Caco-2 (cell line): ENCODE data around the gene NBEAL2. TPM values are rescaled to one million over a fixed set of nuclear protein-coding genes. Genes with fewer than 3 reads are reported as not detected.

Source experiments
- BruUV-seq: library from RNA; stranded (reverse); fragments of 400-500 nt; replicated peaks from 2 replicates; lab custom pipeline; 2021; lab: Mats Ljungman, UMichigan
- CTCF ChIA-PET: fragments of 300-600 bp; sonication (Branson Sonifier 250); formaldehyde crosslinking; loops from one replicate; lab custom pipeline; 2022; ENCODE audit warnings: antibody characterized with exemption; lab: Charles Lee
- POLR2A ChIA-PET: fragments of 300-600 bp; sonication (Branson Sonifier 250); formaldehyde crosslinking; loops from one replicate; lab custom pipeline; 2022; ENCODE audit warnings: antibody characterized with exemption; lab: Charles Lee
- DNase-seq, 2 experiments: peaks; one replicate each; pipeline versions ENCODE4 v3.0.0 to v3.0.0-alpha.2; 2020 to 2022
- H3K27me3 ChIP-seq: replicated peaks from 2 replicates; pipeline ENCODE4 v1.6.0; 2011; ENCODE audit warnings: low read length; ENCODE audit not compliant: control insufficient read depth, insufficient read depth
- H3K36me3 ChIP-seq: 2 replicates; pipeline ENCODE4 v1.5.1; 2011; ENCODE audit warnings: low read length; ENCODE audit not compliant: control insufficient read depth, insufficient read depth
- H3K4me1 ChIP-seq: fragments of 250-450 bp; sonication (Bioruptor Pico); 2 replicates; pipeline ENCODE4 v1.5.1; 2020; ENCODE audit warnings: mild to moderate bottlenecking
- H3K4me3 ChIP-seq: 2 replicates; pipeline ENCODE4 v1.5.1; 2011; ENCODE audit warnings: low read depth, mild to moderate bottlenecking, control low read depth, low read length
- H3K9me3 ChIP-seq: fragments of 250-450 bp; sonication (Bioruptor Pico); 2 replicates; pipeline ENCODE4 v1.5.1; 2020; ENCODE audit warnings: mild to moderate bottlenecking, moderate library complexity
- H3K27ac Mint-ChIP-seq: one replicate; pipeline ENCODE4 v1.8.0; 2022; ENCODE audit warnings: mixed read lengths; ENCODE audit not compliant: unreplicated experiment
- H3K27me3 Mint-ChIP-seq: one replicate; pipeline ENCODE4 v1.8.0; 2022; ENCODE audit warnings: mixed read lengths; ENCODE audit not compliant: insufficient read depth, unreplicated experiment
- H3K36me3 Mint-ChIP-seq: one replicate; pipeline ENCODE4 v1.8.0; 2022; ENCODE audit warnings: mild to moderate bottlenecking, mixed read lengths; ENCODE audit not compliant: insufficient read depth, unreplicated experiment
- H3K4me1 Mint-ChIP-seq: one replicate; pipeline ENCODE4 v1.8.0; 2022; ENCODE audit warnings: low read depth, mixed read lengths; ENCODE audit not compliant: unreplicated experiment
- H3K4me3 Mint-ChIP-seq: one replicate; pipeline ENCODE4 v1.8.0; 2022; ENCODE audit warnings: mild to moderate bottlenecking, moderate library complexity, mixed read lengths; ENCODE audit not compliant: unreplicated experiment
- H3K9me3 Mint-ChIP-seq: one replicate; pipeline ENCODE4 v1.8.0; 2022; ENCODE audit warnings: mixed read lengths; ENCODE audit not compliant: unreplicated experiment
- CTCF ChIP-seq, 2 experiments: fragments of 200-600 bp in 1 of 2; IDR thresholded peaks; 1 replicate in 1 of 2; 2 replicates in 1 of 2; pipeline versions ENCODE4 v1.5.1 to v1.8.0; 2011 to 2022; ENCODE audit warnings: antibody characterized with exemption in 1 of 2, control low read depth in 1 of 2, inconsistent platforms in 1 of 2, low read depth in 1 of 2, low read length in 1 of 2, mild to moderate bottlenecking in 1 of 2, moderate library complexity in 1 of 2; ENCODE audit not compliant: insufficient read depth in 1 of 2, severe bottlenecking in 1 of 2, unreplicated experiment in 1 of 2
- intact Hi-C: fragments of 100-400 bp; cut with micrococcal nuclease; formaldehyde crosslinking; loops from one replicate; pipeline ENCODE4 v1.10.0; 2022; ENCODE audit not compliant: unreplicated experiment
- total RNA-seq: library from RNA; stranded (reverse); gene quantifications from 2 replicates; pipeline ENCODE4 v1.2.3, GENCODE V29; 2022

NBEAL2 gene
- total RNA-seq, 1 experiment from 2014 or later: 62.4 TPM

GRCh38 chr3:47003056-47003410 lies 23.6 kb downstream of the NBEAL2 start:
- CTCF ChIA-PET: no interaction called here
- H3K4me1 Mint-ChIP-seq: peaks cover 4% of the 10 kb centered on the region

GRCh38 chr3:47003461-47004368 lies 24.2 kb downstream of the NBEAL2 start:
- Mint-ChIP-seq H3K27me3 (no peaks in the 10 kb centered on the region), H3K4me3 (no peak overlapping the region), H3K9me3 (no peaks in the 10 kb centered on the region), H3K4me1 (no peaks in the 10 kb centered on the region), H3K36me3 (peaks cover 37% of the 10 kb centered on the region), H3K27ac (no peak overlapping the region)
- ChIA-PET CTCF (no interaction called here), POLR2A (no interaction called here)
- no TSS peak for BruUV-seq
- no peak for DNase-seq
- H3K4me1 ChIP-seq: no peaks in the 10 kb centered on the region
- H3K27me3 ChIP-seq: no peaks in the 10 kb centered on the region
- no peak for TF ChIP-seq CTCF (IDR thresholded peaks at IDR 0.05; ENCODE audit: insufficient read depth in 1 of 2, low read depth in 1 of 2, low read length in 1 of 2, severe bottlenecking in 1 of 2, unreplicated experiment in 1 of 2)
- no peaks in the 10 kb centered on the region for H3K9me3 ChIP-seq
- intact Hi-C loops: no loop called here
- no peak overlapping the region for H3K4me3 ChIP-seq
- peaks cover 4% of the 10 kb centered on the region for H3K36me3 ChIP-seq

More at GRCh38 chr3:47003056-47003410, 23.6 kb downstream of the NBEAL2 start:
- Mint-ChIP-seq H3K36me3 (peaks cover 44% of the 10 kb centered on the region), H3K27me3 (no peaks in the 10 kb centered on the region), H3K4me3 (no peak overlapping the region), H3K9me3 (no peaks in the 10 kb centered on the region), H3K27ac (no peak overlapping the region)
- BruUV-seq: no TSS peak
- DNase-seq: no peak
- no peaks in the 10 kb centered on the region for H3K27me3 ChIP-seq
- H3K4me1 ChIP-seq: peaks cover 5% of the 10 kb centered on the region
- TF ChIP-seq CTCF (IDR thresholded peaks at IDR 0.05; ENCODE audit: insufficient read depth in 1 of 2, low read depth in 1 of 2, low read length in 1 of 2, severe bottlenecking in 1 of 2, unreplicated experiment in 1 of 2): no peak
- POLR2A ChIA-PET: no interaction called here
- intact Hi-C loops: no loop called here
- no peaks in the 10 kb centered on the region for H3K9me3 ChIP-seq
- H3K36me3 ChIP-seq: peaks cover 4% of the 10 kb centered on the region
- no peak overlapping the region for H3K4me3 ChIP-seq

- Mint-ChIP-seq H3K4me1 (no peaks in the 10 kb centered on the region), H3K4me3 (no peak overlapping the region), H3K36me3 (peaks cover 35% of the 10 kb centered on the region), H3K27ac (no peak overlapping the region), H3K9me3 (no peaks in the 10 kb centered on the region), H3K27me3 (no peaks in the 10 kb centered on the region)
- POLR2A ChIA-PET: no interaction called here
- no peak for DNase-seq
- intact Hi-C loops: no loop called here
- Histone ChIP-seq H3K36me3 (peaks cover 4% of the 10 kb centered on the region), H3K27me3 (no peaks in the 10 kb centered on the region), H3K4me3 (no peak overlapping the region), H3K9me3 (no peaks in the 10 kb centered on the region), H3K4me1 (no peaks in the 10 kb centered on the region)
- no TSS peak for BruUV-seq
- CTCF ChIA-PET: interaction anchor here (0.5 kb wide), 1 partner anchor 1818 kb away, joined by 5 read pairs; no protein-coding TSS in a partner anchor
- no peak for TF ChIP-seq CTCF (IDR thresholded peaks at IDR 0.05; ENCODE audit: insufficient read depth in 1 of 2, low read depth in 1 of 2, low read length in 1 of 2, severe bottlenecking in 1 of 2, unreplicated experiment in 1 of 2)
Observed at GRCh38 chr3:47004369-47005211, 25.1 kb downstream of the NBEAL2 start.
